NT2/D1 (cell line): ENCODE data around the gene PACSIN2.
A peak's percentile ranks its signal among the peaks of the same experiment; 100 is the strongest.
"Not testable (repeated sequence)": the region's sequence is repeated elsewhere in the genome, so short reads cannot be mapped to it uniquely, and the experiment has no call there.

Experiments
- DNase-seq: peaks from one replicate; pipeline ENCODE4 v3.0.0-alpha.2; 2011; ENCODE audit warnings: low read depth, low spot score
- H3K27me3 ChIP-seq: 2 replicates; pipeline ENCODE4 v1.6.0; 2011; ENCODE audit warnings: mild to moderate bottlenecking; ENCODE audit not compliant: insufficient read length, insufficient read depth
- H3K36me3 ChIP-seq: 2 replicates; pipeline ENCODE4 v1.6.1; 2011; ENCODE audit warnings: mild to moderate bottlenecking, low read length, mixed read lengths; ENCODE audit not compliant: insufficient read depth, insufficient read length
- H3K4me1 ChIP-seq: 2 replicates; pipeline ENCODE4 v1.5.1; 2011; ENCODE audit not compliant: insufficient read depth, insufficient read length
- H3K4me3 ChIP-seq: 2 replicates; pipeline ENCODE4 v1.5.1; 2011; ENCODE audit warnings: low read depth; ENCODE audit not compliant: insufficient read length
- H3K9ac ChIP-seq: 2 replicates; pipeline ENCODE4 v1.6.0; 2011; ENCODE audit warnings: low read depth; ENCODE audit not compliant: insufficient read length
- H3K9me3 ChIP-seq: 2 replicates; pipeline ENCODE4 v1.5.1; 2011; ENCODE audit warnings: mild to moderate bottlenecking, low read length; ENCODE audit not compliant: insufficient read depth
- SUZ12 ChIP-seq: IDR thresholded peaks from 2 replicates; pipeline ENCODE4 v1.6.1; 2011; ENCODE audit not compliant: insufficient read length, insufficient read depth; ENCODE audit errors: extremely low read depth
- YY1 ChIP-seq: IDR thresholded peaks from 2 replicates; pipeline ENCODE4 v1.6.1; 2011; ENCODE audit not compliant: insufficient read length, insufficient read depth
- ZNF274 ChIP-seq: IDR thresholded peaks from 2 replicates; pipeline ENCODE4 v1.6.1; 2011; ENCODE audit warnings: mild to moderate bottlenecking, low read depth, low read length

Gene PACSIN2

DNA sequence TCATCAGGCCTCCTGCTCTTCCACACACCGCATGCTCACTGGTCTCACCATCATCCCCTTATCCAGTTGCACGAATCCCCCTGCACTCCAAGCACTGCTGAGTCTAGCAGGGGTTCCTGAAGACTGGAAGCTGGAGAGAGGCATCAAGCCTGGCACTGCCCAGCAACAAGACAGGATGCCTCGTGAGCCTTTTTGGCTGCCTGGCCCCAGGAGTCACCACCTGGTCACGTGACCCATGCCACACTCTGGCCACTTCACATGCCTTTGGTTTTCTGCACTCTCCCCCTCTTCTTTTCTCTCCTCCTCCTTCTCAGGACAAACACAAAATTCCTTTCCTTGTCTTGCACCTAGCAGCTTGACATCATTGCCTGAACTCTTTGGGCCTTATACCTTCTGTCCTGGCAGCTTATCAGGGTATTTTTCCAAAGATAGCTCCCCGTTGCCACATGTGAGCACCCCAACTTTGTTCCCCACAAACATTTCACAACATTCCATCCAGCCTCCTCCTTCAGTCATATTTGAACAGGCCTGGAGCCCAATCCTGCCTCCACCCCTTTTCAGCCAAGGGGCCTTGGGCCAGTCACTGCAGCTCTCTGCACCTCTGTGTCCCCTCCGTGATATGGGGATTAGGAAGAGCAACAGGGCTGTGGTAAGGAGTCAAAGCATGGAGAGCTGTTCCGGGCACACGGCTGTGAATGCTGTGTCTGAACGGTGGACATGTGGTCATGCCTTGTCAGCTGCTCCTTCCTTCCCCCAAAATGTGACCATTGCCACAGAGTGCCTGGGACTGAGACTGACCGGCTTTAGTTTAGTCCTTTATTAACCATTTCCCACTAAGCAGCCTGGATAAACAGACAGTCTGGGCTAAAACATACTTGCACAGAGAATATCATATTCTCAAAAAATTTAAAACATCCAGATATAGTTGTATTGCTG is 2.8 kb upstream of the PACSIN2 start:
- peaks cover 2% of the 10 kb centered on the region for H3K27me3 ChIP-seq
- TF ChIP-seq ZNF274 (no peak), SUZ12 (no peak), YY1 (no peak)
- H3K36me3 ChIP-seq: no peaks in the 10 kb centered on the region
- no peak overlapping the region for H3K9ac ChIP-seq
- no peak overlapping the region for H3K4me3 ChIP-seq
- H3K4me1 ChIP-seq: peaks cover 4% of the 10 kb centered on the region
- H3K9me3 ChIP-seq: peaks cover 7% of the 10 kb centered on the region; the same call in 1 of the 2 replicates
- DNase-seq: no peak

DNA sequence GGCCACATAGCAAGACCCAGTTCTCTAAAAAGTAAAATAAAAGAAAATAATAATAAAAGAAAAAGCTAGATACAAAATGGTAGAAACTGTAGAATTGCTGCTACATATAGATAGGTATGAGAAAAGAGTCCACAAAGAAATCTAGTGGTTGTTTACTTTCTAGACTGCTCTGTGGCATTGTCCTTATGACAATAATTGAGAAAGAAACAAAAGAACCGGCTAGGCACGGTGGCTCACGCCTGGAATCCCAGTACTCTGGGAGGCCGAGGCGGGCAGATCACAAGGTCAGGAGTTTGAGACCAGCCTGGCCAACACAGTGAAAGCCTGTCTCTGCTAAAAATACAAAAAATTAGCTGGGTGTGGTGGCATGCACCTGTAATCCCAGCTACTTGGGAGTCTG is 1.2 kb upstream of the PACSIN2 start:
- H3K4me3 ChIP-seq, H3K9me3 ChIP-seq, H3K27me3 ChIP-seq, H3K9ac ChIP-seq, H3K4me1 ChIP-seq, DNase-seq, H3K36me3 ChIP-seq: not testable (repeated sequence)

DNA sequence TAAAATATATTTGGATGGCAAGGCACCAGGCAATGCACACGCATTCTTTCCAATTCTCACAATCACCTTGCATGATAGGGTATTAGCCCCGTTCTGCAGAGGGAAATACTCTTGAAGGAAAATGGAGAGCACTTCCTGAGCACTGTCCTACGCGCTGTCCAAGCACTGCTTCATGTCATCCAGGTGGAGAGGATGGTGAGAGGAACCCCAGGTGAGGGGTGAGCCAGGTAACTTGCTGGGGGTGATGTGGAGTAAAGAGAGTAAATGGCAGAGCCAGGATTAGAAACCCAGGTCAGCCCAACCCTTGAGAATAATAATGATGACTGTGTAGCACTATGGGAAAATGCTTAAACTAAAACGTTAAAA is 711 bp upstream of the PACSIN2 start:
- peaks cover 7% of the 10 kb centered on the region; the same call in 1 of the 2 replicates for H3K9me3 ChIP-seq
- no peak for DNase-seq
- H3K4me3 ChIP-seq: peak overlapping the region; percentile 35
- no peak for TF ChIP-seq SUZ12
- no peak for TF ChIP-seq ZNF274
- TF ChIP-seq YY1: no peak
- no peaks in the 10 kb centered on the region for H3K36me3 ChIP-seq
- H3K9ac ChIP-seq: peak overlapping the region; percentile 80
- peaks cover 2% of the 10 kb centered on the region for H3K27me3 ChIP-seq
- peaks cover 8% of the 10 kb centered on the region for H3K4me1 ChIP-seq

DNA sequence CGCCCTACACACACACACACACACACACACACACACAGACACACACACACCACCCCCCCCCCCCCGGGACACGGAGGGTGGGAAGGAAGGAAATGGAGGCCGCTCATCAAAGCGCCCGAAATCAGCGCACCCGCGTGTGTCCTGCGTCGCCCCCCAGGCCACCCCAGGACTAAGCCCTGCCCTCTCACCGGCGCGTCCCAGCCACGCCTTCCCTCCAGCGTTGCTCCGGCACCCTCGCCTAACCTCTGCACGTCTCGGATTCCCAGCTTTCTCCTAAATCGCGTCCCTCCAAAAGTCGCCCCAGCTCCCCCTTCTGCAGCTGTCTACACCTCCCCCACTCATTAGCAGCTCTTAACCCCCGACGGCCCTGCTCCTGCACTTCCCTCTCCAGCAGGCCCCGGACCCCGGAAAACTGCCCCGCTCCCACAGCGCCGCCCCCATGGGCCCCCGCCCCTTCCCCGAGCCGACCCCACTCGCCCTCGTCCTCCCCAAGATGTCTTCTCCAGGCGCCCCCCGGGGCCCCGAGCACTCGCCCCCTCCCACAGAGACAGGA is 557 bp downstream of the PACSIN2 start:
- peaks cover 7% of the 10 kb centered on the region; the same call in 1 of the 2 replicates for H3K9me3 ChIP-seq
- peaks cover 8% of the 10 kb centered on the region for H3K4me1 ChIP-seq
- peak overlapping the region; percentile 80 for H3K4me3 ChIP-seq
- peak overlapping the region; percentile 82 for H3K9ac ChIP-seq
- TF ChIP-seq SUZ12: no peak
- TF ChIP-seq ZNF274: no peak
- no peak for TF ChIP-seq YY1
- H3K27me3 ChIP-seq: peaks cover 2% of the 10 kb centered on the region
- DNase-seq: peak; percentile 36
- H3K36me3 ChIP-seq: no peaks in the 10 kb centered on the region

DNA sequence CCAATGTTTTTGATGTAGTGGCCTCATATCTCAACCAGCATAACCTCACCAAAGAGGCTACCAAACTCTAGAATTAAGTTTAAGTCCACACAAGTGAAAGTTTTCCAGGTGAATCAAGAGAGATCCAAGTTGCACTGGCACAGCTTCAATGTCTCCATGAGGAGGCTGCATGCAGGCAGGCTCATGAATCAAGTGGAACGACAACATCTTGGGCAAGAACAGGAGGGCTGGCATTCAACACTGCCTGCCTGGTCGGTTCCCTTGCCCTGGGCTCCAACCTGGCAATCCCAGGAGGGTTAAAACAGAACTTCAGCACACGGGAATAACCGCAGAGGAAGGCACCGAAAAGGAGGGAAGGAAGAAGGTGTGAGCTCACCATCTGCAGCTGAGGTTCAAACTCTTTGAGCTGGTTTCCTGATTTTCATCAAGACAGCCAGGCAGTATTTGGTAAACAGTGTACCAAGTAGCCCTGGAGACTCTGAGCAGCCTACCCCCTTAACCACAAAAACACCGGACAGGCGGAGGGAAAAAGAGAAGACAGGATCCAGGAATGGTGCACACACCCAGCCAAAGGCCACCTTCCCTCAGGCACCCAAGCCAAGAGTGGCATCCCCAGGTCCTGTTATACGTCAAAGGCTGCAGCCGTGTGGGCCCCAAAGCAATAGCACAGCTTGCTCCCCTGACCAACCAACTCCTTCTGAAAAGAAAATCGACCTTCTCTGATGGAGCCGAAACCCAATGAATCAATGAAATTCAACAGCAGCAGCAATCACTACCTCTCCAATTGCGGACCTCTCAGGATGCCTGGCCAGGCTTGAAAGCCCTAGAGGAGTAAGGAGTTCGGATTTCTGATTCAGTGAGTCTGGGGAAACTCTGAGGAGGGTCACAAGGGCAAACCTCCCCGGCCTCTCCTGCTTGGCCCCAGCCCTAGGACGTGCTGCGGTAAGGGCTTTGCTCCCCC is 1.3 kb downstream of the PACSIN2 start:
- peak overlapping the region; percentile 82 for H3K9ac ChIP-seq
- DNase-seq: no peak
- peaks cover 7% of the 10 kb centered on the region; the same call in 1 of the 2 replicates for H3K9me3 ChIP-seq
- no peaks in the 10 kb centered on the region for H3K36me3 ChIP-seq
- H3K27me3 ChIP-seq: peaks cover 2% of the 10 kb centered on the region
- peak overlapping the region; percentile 80 for H3K4me3 ChIP-seq
- TF ChIP-seq YY1: no peak
- no peak for TF ChIP-seq ZNF274
- no peak for TF ChIP-seq SUZ12
- peaks cover 8% of the 10 kb centered on the region for H3K4me1 ChIP-seq

DNA sequence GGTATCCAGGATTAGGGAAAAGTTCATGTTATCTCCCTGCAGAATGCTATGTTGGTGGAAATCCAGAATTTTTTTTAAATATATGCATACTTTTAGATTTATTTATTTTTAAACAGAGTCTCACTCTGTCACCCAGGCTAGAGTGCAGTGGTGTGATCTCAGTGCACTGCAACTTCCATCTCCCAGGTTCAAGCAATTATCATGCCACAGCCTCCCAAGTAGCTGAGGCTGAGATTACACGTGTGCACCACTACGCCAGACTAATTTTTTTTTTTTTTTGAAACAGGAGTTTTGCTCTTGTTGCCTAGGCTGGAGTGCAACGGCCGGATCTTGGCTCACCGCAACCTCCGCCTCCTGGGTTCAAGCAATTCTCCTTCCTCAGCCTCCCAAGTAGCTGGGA is 2.6 kb downstream of the PACSIN2 start:
- Histone ChIP-seq H3K27me3 (peaks cover 2% of the 10 kb centered on the region), H3K4me1 (peaks cover 8% of the 10 kb centered on the region), H3K9me3 (peaks cover 2% of the 10 kb centered on the region; the same call in 1 of the 2 replicates), H3K36me3 (no peaks in the 10 kb centered on the region), H3K9ac (no peak overlapping the region), H3K4me3 (no peak overlapping the region)
- no peak for DNase-seq
- no peak for TF ChIP-seq SUZ12
- no peak for TF ChIP-seq YY1

DNA sequence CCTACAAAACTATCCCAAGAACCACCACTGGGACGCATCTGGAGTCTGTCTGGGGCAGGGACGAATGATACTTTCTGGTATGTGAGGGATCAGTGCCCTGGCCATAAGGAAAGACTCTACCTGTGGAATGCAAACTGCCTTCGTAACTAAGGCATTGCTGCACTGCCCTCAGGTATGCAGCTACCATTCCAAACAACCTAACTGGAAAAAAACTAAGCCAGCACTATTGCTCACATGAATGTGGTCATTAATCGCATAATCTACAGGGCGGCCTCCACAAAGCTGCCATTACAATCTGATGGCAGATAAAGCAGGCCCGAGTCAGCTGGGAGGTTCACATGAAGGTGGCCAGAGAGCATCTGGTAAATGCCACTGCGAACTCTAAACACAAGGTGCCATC is 3.9 kb downstream of the PACSIN2 start:
- Histone ChIP-seq H3K9ac (no peak overlapping the region), H3K4me3 (no peak overlapping the region), H3K9me3 (no peaks in the 10 kb centered on the region), H3K36me3 (no peaks in the 10 kb centered on the region), H3K27me3 (peaks cover 2% of the 10 kb centered on the region), H3K4me1 (peaks cover 8% of the 10 kb centered on the region)
- DNase-seq: no peak
- TF ChIP-seq YY1: no peak
- no peak for TF ChIP-seq ZNF274
- TF ChIP-seq SUZ12: no peak
